BLaER1 (cell line): ENCODE data around the gene MYO15A.

Experiments used
- H3K27ac ChIP-seq: shearing (Covaris generic); formaldehyde crosslinking; 2 replicates; pipeline ENCODE4 v1.8.1; 2022
- H3K27me3 ChIP-seq: shearing (Covaris generic); formaldehyde crosslinking; 2 replicates; pipeline ENCODE4 v1.8.1; 2022
- H3K36me3 ChIP-seq: shearing (Covaris generic); formaldehyde crosslinking; 2 replicates; pipeline ENCODE4 v1.8.1; 2022
- H3K4me1 ChIP-seq: shearing (Covaris generic); formaldehyde crosslinking; 2 replicates; pipeline ENCODE4 v1.8.1; 2022
- H3K4me2 ChIP-seq: shearing (Covaris generic); formaldehyde crosslinking; 2 replicates; pipeline ENCODE4 v1.8.1; 2022
- H3K4me3 ChIP-seq: shearing (Covaris generic); formaldehyde crosslinking; 2 replicates; pipeline ENCODE4 v1.8.1; 2022
- H3K9ac ChIP-seq: shearing (Covaris generic); formaldehyde crosslinking; 2 replicates; pipeline ENCODE4 v1.8.1; 2022
- H3K9me3 ChIP-seq: shearing (Covaris generic); formaldehyde crosslinking; 2 replicates; pipeline ENCODE4 v1.8.1; 2022
- H4K20me1 ChIP-seq: shearing (Covaris generic); formaldehyde crosslinking; 2 replicates; pipeline ENCODE4 v1.8.1; 2022
- Cebpa-rat ChIP-seq: shearing (Covaris generic); IDR thresholded peaks from 2 replicates; pipeline ENCODE4 v1.8.1; 2022

MYO15A gene

DNA sequence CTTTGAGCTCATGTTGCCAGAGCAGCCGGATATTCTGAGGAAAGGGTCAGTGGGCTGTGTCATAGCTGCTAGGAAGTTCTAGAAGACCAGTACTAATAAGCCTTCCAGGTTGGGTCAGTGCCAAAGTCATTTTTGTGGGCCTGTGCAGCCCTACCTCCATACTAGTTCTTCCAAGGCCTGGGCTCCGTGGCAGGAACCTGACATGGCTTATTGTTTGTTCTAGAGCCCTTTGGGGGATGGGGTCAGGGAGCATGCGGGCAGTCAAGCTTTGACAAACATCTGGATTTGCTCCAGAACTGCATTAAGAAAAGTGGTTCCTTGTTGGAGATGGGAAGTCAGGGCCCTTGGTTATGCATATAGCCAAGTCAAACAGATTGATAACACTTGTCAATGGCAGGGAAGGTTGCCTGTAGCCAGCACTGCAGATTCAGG lies 82.7 kb downstream of the MYO15A start:
- Histone ChIP-seq H3K4me3 (no peak overlapping the region), H3K36me3 (peaks cover 94% of the 10 kb centered on the region), H3K9ac (no peak overlapping the region; the same call in 1 of the 2 replicates), H3K4me2 (peak overlapping the region; percentile 23), H3K27ac (no peak overlapping the region), H4K20me1 (peaks cover 99% of the 10 kb centered on the region), H3K4me1 (peaks cover 58% of the 10 kb centered on the region), H3K27me3 (no peaks in the 10 kb centered on the region), H3K9me3 (no peaks in the 10 kb centered on the region)
- no peak for TF ChIP-seq Cebpa-rat

DNA sequence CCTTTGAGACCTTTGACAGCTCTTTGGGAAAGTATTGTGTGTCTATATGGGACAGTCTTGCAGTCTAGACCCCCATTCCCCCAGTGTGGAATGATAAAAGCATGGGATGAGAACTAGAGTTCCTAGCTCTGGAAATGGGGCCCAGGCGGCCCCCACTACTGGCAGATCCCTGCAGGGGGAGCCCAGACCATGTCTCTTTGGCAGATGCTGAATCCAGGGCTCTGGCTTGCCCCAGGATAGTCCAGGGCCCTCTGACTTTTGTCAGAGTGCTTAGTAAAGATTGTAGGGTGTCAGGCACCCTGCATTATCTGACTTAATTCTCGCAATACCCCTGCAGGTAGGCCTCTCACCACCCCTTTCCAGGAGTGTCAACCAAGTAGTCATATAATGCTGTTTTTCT lies 83.4 kb downstream of the MYO15A start:
- Histone ChIP-seq H3K4me1 (peaks cover 51% of the 10 kb centered on the region), H4K20me1 (peaks cover 99% of the 10 kb centered on the region)

GRCh38 chr17:18194394-18194793 lies 85.8 kb downstream of the MYO15A start:
- no peak overlapping the region for H3K4me3 ChIP-seq
- no peaks in the 10 kb centered on the region for H3K27me3 ChIP-seq
- H3K9me3 ChIP-seq: no peaks in the 10 kb centered on the region
- no peak overlapping the region for H3K9ac ChIP-seq
- no peak overlapping the region for H3K4me2 ChIP-seq
- H3K4me1 ChIP-seq: peaks cover 27% of the 10 kb centered on the region
- H3K36me3 ChIP-seq: peaks cover 97% of the 10 kb centered on the region
- no peak overlapping the region for H3K27ac ChIP-seq
- TF ChIP-seq Cebpa-rat: no peak
- peaks cover 99% of the 10 kb centered on the region for H4K20me1 ChIP-seq

More for the DNA sequence above, 83.4 kb downstream of the MYO15A start:
- Histone ChIP-seq H3K27me3 (no peaks in the 10 kb centered on the region), H3K9me3 (no peaks in the 10 kb centered on the region), H3K36me3 (peaks cover 97% of the 10 kb centered on the region), H3K4me3 (no peak overlapping the region), H3K9ac (no peak overlapping the region), H3K4me2 (no peak overlapping the region), H3K27ac (no peak overlapping the region)
- TF ChIP-seq Cebpa-rat: no peak

- 0 out of 2 replicates have a peak overlapping the region, but pooled peaks have one; percentile 10 for H3K9ac ChIP-seq
- peaks cover 23% of the 10 kb centered on the region for H3K4me1 ChIP-seq
- no peak overlapping the region for H3K4me2 ChIP-seq
- H3K27ac ChIP-seq: no peak overlapping the region
- H3K4me3 ChIP-seq: no peak overlapping the region
- no peaks in the 10 kb centered on the region for H3K9me3 ChIP-seq
- H3K36me3 ChIP-seq: peaks cover 97% of the 10 kb centered on the region
- no peak for TF ChIP-seq Cebpa-rat
- no peaks in the 10 kb centered on the region for H3K27me3 ChIP-seq
- H4K20me1 ChIP-seq: peaks cover 99% of the 10 kb centered on the region
Observed at GRCh38 chr17:18194804-18195203, 86.2 kb downstream of the MYO15A start.

DNA sequence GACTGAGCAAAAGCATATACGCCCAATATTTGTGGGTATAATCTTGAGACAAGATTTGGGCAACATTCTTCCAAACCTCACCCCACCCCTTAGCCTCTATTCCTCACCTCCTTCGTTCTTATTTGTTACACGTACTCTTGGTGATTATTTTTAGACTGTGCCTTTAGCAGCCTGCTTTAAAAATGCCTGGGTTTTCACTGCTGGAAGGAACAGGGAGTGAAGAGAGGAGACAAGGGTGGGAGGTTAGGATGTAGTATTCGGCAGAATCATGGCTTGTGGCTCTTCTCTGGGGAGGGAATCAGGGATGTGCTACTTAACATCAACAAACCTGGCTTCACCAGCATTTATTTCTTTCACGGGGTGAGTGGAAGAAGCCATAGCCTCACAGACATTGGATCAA lies 86.7 kb downstream of the MYO15A start:
- Histone ChIP-seq H3K4me3 (no peak overlapping the region), H4K20me1 (peaks cover 99% of the 10 kb centered on the region), H3K4me2 (no peak overlapping the region), H3K27me3 (no peaks in the 10 kb centered on the region), H3K36me3 (peaks cover 97% of the 10 kb centered on the region), H3K4me1 (peaks cover 18% of the 10 kb centered on the region), H3K27ac (no peak overlapping the region), H3K9ac (0 out of 2 replicates have a peak overlapping the region, but pooled peaks have one; percentile 10), H3K9me3 (no peaks in the 10 kb centered on the region)
- TF ChIP-seq Cebpa-rat: no peak

- H3K4me2 ChIP-seq: no peak overlapping the region
- no peaks in the 10 kb centered on the region for H3K27me3 ChIP-seq
- H4K20me1 ChIP-seq: peaks cover 99% of the 10 kb centered on the region
- H3K4me1 ChIP-seq: no peaks in the 10 kb centered on the region
- no peak overlapping the region for H3K4me3 ChIP-seq
- no peak overlapping the region for H3K9ac ChIP-seq
- TF ChIP-seq Cebpa-rat: no peak
- peaks cover 97% of the 10 kb centered on the region for H3K36me3 ChIP-seq
- H3K9me3 ChIP-seq: no peaks in the 10 kb centered on the region
- H3K27ac ChIP-seq: no peak overlapping the region
Observed at GRCh38 chr17:18197535-18198194, 89.1 kb downstream of the MYO15A start.

GRCh38 chr17:18198530-18198929 lies 90.0 kb downstream of the MYO15A start:
- Histone ChIP-seq H3K27me3 (no peaks in the 10 kb centered on the region), H3K9ac (no peak overlapping the region), H3K4me3 (no peak overlapping the region), H3K36me3 (peaks cover 97% of the 10 kb centered on the region), H3K4me1 (no peaks in the 10 kb centered on the region), H4K20me1 (peaks cover 99% of the 10 kb centered on the region), H3K9me3 (no peaks in the 10 kb centered on the region), H3K4me2 (no peak overlapping the region), H3K27ac (no peak overlapping the region)
- no peak for TF ChIP-seq Cebpa-rat

- TF ChIP-seq Cebpa-rat: no peak
- Histone ChIP-seq H4K20me1 (peaks cover 100% of the 10 kb centered on the region), H3K4me3 (no peak overlapping the region), H3K27me3 (no peaks in the 10 kb centered on the region), H3K4me1 (no peaks in the 10 kb centered on the region), H3K9ac (no peak overlapping the region), H3K36me3 (peaks cover 100% of the 10 kb centered on the region), H3K9me3 (no peaks in the 10 kb centered on the region), H3K4me2 (no peak overlapping the region), H3K27ac (no peak overlapping the region)
Observed at GRCh38 chr17:18201108-18201507, 92.6 kb downstream of the MYO15A start.

- Histone ChIP-seq H4K20me1 (peaks cover 100% of the 10 kb centered on the region), H3K36me3 (peaks cover 100% of the 10 kb centered on the region), H3K27me3 (no peaks in the 10 kb centered on the region), H3K27ac (no peak overlapping the region), H3K9me3 (no peaks in the 10 kb centered on the region), H3K9ac (no peak overlapping the region), H3K4me3 (no peak overlapping the region), H3K4me1 (no peaks in the 10 kb centered on the region), H3K4me2 (no peak overlapping the region)
- TF ChIP-seq Cebpa-rat: no peak
Observed at GRCh38 chr17:18203308-18203707, 94.8 kb downstream of the MYO15A start.

GRCh38 chr17:18205861-18206260 lies 97.3 kb downstream of the MYO15A start:
- peaks cover 100% of the 10 kb centered on the region for H3K36me3 ChIP-seq
- TF ChIP-seq Cebpa-rat: no peak
- H4K20me1 ChIP-seq: peaks cover 100% of the 10 kb centered on the region

More at GRCh38 chr17:18205861-18206260, 97.3 kb downstream of the MYO15A start:
- Histone ChIP-seq H3K9ac (no peak overlapping the region), H3K4me1 (no peaks in the 10 kb centered on the region), H3K4me2 (no peak overlapping the region), H3K27me3 (no peaks in the 10 kb centered on the region), H3K9me3 (no peaks in the 10 kb centered on the region), H3K4me3 (no peak overlapping the region), H3K27ac (no peak overlapping the region)
